Measurements from ENCODE around the gene NDUFS6.
A peak's percentile ranks its signal among the peaks of the same experiment; 100 is the strongest.

Gene NDUFS6

DNA sequence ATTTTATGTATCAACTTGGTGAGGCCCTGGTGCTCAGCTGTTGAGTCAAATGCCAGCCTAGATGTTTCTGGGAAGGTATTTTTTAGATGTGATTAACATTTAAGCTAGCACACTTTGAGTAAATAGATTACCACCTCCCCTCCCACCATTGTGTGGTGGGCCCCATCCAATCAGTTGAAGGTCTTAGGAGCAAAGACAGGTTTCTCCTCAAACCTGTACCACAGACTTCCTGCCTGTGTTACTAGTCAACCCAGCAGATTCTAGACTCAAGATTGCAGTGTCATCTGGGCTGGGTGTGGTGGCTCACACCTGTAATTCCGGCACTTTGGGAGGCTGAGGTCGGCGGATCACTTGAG lies 35.3 kb upstream of the NDUFS6 start:
- no peak for DNase-seq (ENCODE audit: low spot score)

DNA sequence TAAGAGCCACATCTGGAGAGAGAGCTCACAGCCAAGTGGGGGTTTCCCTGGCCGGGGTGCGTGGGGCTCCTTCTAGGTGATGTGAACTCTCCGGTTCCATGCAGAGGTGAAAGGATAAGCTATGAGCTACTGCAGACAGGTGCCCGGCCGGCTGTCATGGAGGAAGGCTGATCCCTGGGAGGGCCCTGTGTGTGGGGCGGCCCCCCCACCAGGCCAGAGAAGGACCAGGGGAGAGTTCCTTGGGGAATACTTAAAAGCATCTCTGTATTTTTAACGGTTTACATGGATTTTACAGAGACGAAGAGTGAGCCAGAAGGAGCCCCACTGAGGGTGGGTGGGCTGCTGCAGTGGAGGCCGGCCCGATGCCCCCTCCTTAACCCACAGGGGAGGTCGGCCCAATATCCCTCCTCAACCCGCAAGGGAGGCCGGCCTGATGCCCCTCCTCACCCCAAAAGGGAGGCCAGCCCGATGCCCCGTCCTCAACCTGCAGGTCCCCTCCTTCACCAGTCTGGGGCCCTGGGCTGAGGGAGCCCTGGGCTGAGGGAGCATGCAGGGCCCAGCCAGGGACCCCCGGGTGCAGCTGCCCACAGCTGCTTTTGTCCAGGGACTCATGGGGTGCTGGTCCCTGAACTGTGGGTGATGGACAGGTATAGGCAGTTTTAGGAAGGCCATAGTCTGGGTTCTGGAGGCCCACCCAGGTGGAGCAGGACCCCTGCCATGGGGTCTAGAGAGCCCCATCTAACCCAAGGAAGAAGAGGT lies 33.5 kb upstream of the NDUFS6 start:
- DNase-seq (ENCODE audit: low spot score) = no peak

DNA sequence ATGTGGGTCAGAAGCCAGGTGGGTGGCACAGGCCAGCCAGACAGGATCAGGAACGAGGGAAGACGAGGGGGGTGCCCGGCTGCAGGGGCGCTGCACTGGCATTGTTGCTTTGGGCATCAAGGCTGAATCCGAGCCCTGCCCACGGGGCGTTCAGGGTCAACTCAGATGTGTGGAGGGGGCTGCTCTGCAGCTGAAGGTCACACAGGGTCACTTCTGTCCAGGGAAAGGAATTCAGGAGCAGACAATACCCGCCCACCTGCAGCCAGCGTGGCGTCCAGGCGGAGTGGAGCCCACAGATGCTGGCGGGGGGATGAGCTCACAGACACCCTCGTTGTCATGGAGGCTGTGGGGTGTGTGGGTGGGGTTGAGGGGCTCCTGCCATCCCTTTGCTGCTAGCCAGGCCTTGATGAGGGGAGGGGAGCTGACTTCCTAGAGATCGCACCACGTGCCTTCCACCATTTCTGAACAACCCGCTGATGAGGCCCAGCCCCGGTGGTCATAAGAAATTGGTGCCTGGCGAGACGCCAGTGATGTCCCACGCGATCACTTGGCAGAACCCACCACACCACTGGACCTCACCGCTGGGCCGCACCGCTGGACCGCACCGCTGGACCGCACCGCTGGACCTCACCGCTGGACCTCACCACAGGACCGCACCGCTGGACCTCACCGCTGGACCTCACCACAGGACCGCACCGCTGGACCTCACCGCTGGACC lies 32.8 kb upstream of the NDUFS6 start:
- DNase-seq (ENCODE audit: low spot score) = no peak

DNA sequence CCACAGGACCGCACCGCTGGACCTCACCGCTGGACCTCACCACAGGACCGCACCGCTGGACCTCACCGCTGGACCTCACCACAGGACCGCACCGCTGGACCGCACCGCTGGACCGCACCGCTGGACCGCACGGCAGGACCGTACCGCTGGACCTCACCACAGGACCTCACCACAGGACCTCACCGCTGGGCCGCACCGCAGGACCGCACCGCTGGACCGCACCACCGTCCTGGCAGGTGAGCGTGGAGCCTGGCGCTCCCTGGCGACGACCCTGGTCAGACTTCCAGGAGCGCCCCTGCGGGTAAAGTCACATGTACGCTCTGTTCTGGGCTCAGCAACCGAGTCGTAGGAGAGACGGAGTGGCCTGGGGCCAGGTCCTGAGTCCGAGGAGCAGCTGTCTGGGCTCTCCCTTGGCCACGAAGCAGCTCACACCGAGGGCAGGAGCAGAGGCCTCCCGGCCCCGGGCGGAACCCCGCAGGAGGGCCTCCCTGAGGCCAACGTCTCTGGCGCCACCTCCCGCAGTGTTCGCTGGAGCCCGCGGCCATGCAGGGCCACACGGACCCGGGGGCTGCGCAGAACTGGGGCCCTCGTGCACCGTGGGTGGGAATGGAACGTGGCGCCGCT lies 32.1 kb upstream of the NDUFS6 start:
- DNase-seq (ENCODE audit: low spot score) = no peak

DNA sequence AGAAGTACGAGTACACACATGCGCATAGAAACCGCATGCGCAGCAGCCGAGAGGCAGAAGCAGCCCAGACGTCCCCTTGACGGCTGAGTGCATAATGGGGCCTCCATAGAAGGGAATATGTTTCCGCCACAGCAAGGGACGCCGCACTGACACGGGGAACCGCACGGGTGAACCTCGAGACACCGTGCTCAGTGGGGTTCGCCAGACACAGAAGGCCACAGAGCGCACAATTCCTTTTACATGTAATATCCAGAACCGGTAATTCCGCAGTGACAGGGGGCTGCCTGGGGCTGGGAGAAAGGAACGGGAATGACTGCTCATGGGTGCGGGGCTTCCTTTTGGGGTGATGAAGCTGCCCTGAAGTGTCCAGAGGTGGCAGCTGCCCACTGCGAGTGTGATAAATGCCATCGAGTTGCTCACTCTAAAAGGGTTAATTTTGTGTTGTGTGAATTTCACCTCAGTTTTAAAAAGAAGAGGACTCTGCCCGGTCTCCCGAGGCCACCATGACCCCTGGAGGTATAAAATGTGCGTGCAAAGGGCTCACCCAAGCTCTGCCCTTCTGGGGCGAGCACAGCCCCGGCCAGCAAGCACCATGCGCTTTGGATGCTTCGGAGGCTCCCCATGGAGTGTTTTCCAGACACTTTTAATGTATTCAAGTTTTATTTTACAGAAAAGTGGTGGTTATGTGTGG lies 31.3 kb upstream of the NDUFS6 start:
- no peak for DNase-seq (ENCODE audit: low spot score)

DNA sequence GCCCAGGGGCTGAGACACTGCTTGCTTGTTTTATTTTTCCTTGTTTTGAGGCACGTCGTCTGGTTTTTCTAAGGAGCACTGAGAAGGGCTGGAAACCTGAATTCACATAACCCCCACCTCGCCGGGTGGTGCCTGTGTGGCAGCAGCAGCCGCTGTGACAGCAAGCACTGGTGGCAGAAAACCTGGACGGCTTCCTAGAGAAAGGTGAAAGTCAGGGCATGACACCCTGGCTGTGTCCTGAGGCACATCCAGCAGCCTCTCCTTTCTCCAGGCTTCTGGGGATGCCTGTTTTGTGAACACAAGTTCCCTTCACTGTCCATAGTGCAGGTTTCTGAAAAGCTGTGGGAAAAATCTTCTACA lies 30.8 kb upstream of the NDUFS6 start:
- no peak for DNase-seq (ENCODE audit: low spot score)

DNA sequence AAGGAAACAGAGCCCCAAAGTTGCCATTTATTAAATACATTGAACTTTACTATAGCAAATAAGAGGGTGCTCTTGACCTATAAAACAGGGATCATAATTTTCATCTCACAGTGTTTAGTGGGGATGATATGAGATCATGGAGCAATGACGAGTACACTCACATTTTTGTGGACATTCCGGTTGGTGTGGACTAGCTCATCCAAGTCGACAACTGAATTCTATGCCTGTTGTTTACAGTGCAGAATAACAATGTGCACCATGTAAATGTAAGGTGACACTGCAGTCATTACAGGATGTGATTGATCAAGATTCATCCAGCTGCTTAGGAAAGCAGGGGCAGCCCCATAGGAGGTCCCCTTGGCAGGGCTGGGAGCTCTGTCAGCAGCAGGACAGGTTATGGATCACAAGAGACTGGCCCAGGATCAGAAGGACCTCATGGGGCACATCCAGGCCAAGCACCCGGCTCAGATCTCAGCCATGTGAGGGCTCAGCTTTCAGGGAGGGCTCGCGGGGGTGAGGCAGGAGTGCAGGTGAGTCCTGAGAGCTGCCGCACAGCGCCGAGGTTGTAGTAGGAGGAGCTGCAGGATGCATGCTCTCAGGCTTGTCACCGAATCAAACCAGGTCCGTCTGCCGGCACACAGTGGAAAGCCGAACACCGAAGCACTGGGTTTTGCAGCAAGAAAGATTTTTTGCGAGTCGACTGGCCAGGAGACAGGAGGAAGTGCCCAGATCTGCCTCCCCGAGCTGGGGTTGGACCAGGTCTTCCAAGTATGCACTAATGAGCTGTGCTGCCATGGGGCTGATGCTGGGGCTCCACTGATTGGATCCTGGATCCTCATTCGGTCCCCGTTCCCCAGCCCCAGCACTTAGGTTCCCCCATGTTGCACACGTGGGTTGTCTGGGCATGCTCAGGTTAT lies 29.8 kb upstream of the NDUFS6 start:
- DNase-seq (ENCODE audit: low spot score) = no peak

DNA sequence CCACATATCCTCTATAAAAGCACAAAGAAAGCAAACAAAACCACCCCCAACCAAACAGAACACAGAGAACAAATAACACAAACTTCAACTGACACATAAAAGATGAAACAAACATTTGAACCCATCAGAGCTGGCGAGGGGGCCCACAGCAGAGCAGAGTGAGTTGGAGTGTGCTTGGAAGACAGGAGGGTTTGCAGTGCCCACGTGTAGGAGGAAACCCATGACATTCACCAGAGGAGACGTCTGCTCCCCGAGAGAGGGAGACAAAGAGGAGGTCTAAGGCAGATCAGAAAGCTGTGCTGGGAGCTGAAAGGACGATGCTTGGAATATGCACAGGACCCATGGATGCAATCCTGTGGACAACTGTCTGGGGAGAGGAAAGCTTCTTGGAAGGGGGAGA lies 28.6 kb upstream of the NDUFS6 start:
- DNase-seq (ENCODE audit: low spot score) = peak; percentile 59

DNA sequence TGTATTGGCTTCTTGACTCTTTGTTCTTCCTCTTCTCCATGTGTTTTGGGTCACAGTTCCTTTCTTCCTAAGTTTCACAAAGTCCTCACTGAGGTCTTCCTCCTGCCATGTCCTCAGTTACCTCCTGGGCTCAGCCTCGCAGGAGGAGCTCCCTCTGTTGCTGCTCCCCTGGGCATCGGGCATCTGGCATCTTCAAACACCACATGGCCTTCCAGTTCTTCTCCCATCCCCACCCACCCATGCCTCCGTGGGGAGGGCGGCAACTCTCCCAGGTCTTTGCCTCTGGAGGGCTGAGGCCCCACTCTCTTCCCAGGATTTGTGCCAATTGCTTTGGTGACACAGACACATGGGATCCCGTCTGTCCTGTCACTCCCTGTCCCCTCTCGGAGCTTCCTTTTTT lies 24.4 kb upstream of the NDUFS6 start:
- DNase-seq (ENCODE audit: low spot score) = no peak

DNA sequence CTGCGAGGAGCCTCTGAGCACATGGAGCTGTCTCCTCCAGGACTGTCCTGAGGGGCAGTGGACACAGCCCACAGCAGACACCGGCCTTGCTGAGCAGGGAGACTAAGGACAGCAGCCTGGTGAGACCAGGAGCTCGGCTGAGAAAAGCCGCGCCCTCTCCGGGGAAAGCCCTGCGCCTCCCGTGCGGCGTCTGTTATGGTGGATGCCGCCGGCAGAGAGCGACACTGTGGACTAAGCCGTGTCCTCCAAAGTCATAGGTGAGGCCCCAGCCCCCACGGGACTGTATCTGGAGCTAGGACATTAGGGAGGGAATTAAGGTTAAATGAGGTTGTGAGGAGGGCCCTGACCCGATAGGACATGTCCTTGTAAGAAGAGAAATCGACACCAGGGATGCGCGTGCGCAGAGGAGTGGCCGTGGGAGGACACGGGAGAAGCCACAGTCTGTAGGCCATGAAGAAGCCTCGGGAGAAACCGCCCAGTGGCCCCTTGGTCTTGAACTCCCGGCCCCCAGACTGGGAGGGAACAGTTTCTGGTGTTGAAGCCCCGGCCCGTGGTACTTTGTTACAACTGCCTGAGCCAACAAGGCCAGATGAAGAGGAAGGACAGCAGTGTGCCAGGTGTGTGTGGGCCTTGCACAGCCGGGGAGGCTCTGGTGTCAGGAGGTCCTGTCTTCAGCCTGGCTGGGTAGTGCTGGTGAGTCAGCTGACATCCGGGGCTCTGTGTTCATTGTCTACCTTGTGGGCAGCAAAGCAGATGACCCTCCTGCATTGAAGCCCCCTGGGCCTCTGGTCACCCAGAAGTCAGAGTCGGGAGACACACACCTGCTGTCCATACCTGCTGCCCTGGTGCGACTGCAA lies 23.7 kb upstream of the NDUFS6 start:
- no peak for DNase-seq (ENCODE audit: low spot score)

DNA sequence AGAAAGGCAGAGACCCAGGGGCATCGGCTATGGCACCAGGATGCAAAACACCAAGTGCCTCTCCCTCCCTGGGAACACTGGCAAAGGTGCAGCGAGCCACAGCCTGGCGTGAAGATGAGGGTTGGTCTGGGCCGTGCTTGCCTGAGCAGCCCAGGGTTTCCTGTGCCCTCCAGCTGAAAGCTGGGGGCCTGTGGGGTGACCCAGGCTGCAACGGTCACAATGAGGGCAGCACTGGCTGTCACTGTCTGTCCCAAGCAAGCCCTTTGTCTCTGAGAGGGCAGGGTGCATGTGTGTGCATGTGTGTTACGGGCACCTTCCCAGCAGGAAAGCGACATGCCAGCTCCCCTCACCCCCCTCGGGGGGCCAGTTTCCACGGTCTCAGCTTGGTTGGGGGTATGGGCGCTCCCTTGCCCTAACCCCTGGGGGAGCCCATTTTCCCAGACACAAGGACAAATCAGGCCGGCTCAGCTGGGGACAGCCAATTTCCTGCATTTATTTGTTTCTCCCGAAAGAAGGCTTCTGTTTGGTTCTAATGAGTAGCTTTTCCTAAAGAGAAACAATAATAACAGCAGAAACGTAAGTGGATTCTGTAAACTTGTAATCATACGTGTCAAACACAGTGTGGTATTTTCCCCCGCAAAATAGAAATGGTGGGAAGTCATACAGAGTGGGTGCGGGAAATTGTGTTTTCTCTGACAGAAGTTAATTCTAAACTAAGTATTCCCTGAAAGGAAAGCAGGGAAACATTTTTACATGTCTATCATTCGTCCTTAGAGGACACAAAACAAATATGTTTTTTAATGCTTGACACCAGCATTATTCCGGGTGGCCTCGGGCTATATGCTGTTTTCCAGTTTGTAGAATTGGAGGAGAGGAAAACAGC lies 22.8 kb upstream of the NDUFS6 start:
- DNase-seq (ENCODE audit: low spot score) = no peak

DNA sequence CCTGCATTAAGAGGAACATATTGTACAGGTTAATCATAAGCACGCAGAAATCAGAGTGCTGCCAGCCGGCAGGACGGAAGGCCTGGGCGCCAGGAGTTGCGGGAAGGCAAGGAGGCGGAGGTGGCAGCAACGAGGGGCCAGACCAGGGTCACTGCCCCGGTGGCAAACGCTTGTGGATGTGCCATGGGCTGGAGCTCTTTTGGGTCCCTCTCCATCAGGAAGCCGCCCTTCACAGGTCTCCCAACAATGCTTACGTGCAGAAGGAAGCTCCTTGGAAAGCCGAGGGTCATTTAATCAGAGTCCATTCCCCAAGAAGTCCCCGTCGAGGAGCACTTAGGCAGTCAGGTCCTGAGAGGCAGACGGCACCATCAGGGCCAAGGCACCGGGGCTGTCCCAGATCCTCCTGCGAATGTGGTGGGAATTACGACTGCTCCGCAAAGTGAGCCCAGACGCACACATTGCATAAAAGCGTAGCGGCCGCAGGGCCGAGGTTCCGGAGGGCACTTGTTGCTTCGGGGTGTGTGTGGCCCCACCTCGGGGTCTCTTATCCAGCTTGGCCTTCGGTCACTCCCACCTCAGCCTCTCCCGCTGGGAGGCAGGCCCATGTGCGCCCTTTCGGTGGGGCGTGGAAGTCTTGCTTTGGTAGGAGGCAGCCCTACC lies 22.1 kb upstream of the NDUFS6 start:
- no peak for DNase-seq (ENCODE audit: low spot score)

DNA sequence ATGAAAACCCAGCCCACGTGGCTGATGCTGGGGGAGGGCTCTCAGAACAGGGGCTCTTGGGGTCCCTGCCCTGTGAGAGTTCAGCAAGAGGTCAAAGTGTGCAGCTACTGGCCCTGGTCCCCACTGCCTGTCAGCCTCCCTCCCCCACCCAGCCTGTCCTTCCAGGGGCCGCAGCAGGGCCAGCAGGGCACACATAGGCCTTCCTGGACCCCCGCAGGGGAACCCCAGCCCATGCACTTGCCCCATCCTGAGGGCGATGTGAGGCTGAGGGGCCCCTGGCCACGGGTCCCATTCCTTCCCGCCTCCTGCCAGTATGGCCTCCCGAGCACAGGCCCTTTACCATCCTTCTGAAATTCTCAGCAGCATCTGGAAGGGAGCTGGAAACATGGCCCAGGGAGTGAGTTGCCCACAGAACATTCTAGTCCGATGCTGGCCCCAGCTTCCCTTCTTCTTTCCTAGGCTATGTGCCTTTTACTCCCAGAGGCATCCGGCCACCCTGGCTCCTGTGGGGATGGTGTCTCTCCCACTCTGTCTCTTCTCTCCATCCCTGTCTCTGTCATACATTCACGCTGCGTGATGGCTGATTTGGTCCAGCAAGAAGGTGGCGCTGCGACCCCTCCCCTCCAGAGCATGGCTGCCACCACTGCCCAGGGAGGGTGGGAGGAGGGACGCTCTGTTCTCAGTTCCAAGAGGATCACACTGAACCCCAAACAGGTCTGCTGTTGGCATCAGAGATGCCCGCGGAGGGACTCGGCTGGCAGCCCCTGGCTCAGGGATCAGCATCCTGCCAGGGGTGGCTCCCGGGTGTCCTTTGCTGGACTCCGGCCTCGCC lies 21.2 kb upstream of the NDUFS6 start:
- no peak for DNase-seq (ENCODE audit: low spot score)

DNA sequence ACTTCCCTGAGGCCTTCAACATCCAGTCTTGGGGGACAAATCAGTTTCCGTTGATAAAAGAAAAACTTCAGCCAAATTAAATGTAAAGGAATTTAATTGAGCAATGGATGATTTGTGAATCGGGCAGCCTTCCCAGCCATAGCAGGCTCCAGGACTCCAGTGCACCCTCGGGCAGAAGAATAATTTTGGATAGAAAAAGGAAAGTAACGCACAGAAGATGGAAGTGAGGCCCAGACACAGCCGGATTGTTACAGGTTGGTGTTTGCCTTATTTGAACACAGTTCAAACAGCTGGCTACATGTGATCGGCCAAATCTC lies 20.6 kb upstream of the NDUFS6 start:
- no peak for DNase-seq (ENCODE audit: low spot score)

DNA sequence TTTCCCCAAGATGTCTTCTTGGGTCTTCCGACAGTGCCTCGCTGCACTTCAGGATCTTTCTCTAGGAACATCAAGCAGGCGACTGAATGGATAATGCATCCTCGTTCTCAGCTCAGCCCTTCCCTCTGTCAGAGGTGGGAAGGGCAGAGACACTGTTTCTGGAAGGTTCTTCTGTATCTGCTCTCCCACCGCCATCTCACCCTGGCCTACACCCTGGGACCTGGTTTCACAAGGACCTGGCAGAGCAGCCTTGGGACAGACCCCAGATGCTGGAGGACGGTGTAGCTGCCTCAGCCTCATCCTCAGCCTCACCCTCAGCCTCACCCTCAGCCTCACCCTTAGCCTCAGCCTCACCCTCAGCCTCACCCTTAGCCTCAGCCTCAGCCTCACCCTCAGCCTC lies 20.1 kb upstream of the NDUFS6 start:
- DNase-seq (ENCODE audit: low spot score) = no peak

DNA sequence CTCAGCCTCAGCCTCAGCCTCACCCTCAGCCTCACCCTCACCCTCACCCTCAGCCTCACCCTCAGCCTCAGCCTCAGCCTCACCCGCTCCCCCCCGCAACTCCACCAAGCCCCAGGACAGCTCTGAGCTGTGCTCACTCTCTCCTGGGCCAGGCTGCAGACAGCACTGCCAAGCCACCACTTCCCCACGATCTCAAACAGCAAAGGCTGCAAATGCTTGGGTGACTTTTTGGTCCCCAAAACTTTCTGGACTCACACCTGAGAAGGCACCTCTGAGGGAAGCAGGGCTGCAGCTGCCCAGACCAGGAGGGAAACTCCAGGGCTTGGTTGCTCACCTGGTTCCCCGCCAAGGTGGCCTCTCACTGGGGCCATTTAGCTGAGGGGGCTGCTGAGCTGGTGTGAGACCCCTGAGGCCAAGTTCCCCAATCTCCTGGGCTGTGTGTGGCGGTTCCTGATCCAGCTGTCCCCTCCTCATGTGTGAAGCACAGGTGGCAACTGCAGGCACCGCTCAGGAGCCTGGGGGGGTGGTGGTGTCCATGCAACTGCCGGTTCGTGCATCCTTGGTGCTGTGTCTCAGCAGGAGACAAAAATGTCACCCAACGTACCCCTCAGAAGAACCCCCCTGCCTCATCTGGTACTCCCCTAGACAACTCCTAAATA lies 19.4 kb upstream of the NDUFS6 start:
- DNase-seq (ENCODE audit: low spot score) = no peak

DNA sequence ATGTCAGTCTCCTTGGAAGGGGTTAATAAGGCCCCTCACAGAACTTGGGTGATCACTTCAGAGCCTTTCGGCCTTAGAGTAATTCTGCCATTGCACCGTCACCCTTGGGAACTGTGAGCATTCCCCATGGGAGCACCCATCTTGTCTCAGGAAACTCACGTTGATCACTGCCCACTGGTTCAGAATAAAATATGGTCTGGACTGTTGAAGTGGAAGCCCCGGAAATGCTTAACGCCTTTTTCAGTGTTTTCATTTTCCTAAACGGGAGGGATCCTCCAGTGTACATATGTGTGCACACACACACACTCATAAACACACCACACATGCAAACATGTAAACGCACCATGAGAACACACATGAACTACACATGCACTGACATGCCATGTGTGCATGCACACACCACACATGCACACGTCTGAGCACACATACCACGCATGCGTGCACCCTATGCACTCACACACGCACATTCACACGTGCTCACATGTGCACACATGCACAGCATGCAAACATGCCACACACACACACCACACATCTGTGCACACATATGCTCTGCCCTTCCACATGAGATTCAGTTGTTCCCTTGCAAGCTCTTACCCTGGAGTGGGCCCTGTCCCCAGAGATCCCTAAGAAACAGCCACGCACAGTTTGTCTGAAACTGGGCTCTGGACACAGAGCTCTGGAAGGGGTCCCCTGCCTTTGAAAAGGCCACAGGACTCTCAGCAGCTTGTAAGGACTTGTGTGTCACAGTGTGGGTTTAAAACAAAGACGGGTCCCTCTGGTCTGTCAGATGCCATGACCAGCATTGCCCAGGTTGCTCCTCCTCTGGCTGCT lies 18.6 kb upstream of the NDUFS6 start:
- DNase-seq (ENCODE audit: low spot score) = no peak

All from SW480 (cell line).